Measurements from ENCODE around the gene CHD9.

DNA sequence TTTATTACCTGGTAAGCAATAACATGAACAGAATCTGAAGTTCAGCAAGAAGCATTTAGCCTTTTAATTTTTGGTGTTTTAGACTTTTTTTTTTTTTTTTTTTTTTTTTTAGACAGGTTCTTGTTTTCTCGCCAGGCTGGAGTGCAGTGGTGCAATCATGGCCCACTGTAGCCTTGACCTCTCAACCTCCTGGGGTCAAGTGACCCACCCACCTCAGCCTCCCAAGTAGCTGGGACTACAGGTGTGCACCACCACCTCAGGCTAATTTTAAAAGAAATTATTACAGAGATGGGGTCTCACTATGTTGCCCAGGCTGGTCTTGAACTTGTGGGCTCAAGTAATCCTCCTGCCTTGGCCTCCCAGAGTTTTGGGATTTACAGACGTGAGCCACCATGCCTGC, 206.5 kb downstream of the CHD9 start:
- no peak for TF ChIP-seq POLR2A (IDR thresholded peaks at IDR 0.05)
- TF ChIP-seq, protein P1, sequence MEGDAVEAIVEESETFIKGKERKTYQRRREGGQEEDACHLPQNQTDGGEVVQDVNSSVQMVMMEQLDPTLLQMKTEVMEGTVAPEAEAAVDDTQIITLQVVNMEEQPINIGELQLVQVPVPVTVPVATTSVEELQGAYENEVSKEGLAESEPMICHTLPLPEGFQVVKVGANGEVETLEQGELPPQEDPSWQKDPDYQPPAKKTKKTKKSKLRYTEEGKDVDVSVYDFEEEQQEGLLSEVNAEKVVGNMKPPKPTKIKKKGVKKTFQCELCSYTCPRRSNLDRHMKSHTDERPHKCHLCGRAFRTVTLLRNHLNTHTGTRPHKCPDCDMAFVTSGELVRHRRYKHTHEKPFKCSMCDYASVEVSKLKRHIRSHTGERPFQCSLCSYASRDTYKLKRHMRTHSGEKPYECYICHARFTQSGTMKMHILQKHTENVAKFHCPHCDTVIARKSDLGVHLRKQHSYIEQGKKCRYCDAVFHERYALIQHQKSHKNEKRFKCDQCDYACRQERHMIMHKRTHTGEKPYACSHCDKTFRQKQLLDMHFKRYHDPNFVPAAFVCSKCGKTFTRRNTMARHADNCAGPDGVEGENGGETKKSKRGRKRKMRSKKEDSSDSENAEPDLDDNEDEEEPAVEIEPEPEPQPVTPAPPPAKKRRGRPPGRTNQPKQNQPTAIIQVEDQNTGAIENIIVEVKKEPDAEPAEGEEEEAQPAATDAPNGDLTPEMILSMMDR (IDR thresholded peaks at IDR 0.05): no peak
